Ectodermal cell (in vitro differentiated cells): ENCODE data around the gene PPP2R2C.

ENCODE experiments used
- H3K27ac ChIP-seq: 2 replicates; pipeline ENCODE4 v1.7.0; 2013; ENCODE audit warnings: mild to moderate bottlenecking, low read depth, low read length; ENCODE audit not compliant: insufficient read depth, poor library complexity, severe bottlenecking
- H3K27me3 ChIP-seq: 2 replicates; pipeline ENCODE4 v1.7.0; 2013; ENCODE audit warnings: mild to moderate bottlenecking, low read length; ENCODE audit not compliant: insufficient read depth, control insufficient read depth, poor library complexity, severe bottlenecking
- H3K36me3 ChIP-seq: one replicate; pipeline ENCODE4 v1.7.0; 2013; ENCODE audit warnings: low read length; ENCODE audit not compliant: control insufficient read depth, insufficient read depth
- H3K4me1 ChIP-seq: one replicate; pipeline ENCODE4 v1.7.0; 2013; ENCODE audit warnings: low read length; ENCODE audit not compliant: control insufficient read depth, insufficient read depth
- H3K4me3 ChIP-seq: 2 replicates; pipeline ENCODE4 v1.7.0; 2013; ENCODE audit warnings: low read depth, low read length, control low read depth; ENCODE audit not compliant: insufficient read depth
- H3K9me3 ChIP-seq: 2 replicates; pipeline ENCODE4 v1.7.0; 2013; ENCODE audit warnings: mild to moderate bottlenecking, low read length, moderate library complexity; ENCODE audit not compliant: control insufficient read depth
- WGBS, 2 experiments: methylation state at CpG; one replicate each; pipeline ENCODE4 v1.1.7; 2013; ENCODE audit warnings: missing lambda C conversion rate in 2 of 2; 5-methylcytosine and 5-hydroxymethylcytosine counted together

The PPP2R2C gene

DNA sequence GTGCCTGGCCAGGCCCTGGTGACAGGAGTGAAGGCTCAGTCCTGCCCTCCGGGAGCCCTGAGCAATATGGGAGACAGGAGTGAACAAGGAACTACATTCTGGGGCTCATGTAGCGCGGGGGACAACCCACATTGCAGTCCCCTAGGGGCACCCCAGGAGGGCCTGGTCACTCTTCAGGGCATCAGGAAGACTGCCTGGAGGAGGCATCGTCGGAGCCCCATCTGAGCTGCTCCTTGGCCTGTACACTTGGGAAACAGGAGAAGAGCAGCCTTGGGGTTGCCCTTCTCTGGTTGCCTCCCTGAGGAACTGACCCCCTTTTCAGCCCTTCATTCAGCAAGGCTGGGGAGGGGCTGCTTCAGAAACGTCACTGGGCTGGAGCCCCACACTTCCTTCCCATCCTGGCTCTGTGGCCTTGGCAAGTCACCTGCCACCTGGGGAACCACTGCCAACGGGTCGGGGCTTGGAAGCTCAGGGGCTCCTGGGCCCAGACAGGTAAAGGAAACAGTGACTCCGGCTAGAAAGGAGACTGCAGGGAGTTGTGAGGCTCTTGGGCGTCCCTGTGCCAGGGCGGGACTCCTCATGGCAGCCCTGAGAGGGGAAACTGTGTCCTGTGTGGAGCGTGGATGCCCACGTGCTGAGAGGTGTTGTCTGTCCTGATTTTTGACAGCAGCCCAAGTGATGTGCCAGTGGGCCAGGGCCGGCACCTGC, 192.7 kb downstream of the PPP2R2C start:
- Histone ChIP-seq H3K36me3 (no peaks in the 10 kb centered on the region), H3K27me3 (no peaks in the 10 kb centered on the region), H3K9me3 (no peaks in the 10 kb centered on the region), H3K27ac (no peak overlapping the region), H3K4me3 (no peak overlapping the region), H3K4me1 (peaks cover 15% of the 10 kb centered on the region)
- 92 to 94% methylated on average over 14 of the region's 14 CpGs for WGBS, 2 experiments

DNA sequence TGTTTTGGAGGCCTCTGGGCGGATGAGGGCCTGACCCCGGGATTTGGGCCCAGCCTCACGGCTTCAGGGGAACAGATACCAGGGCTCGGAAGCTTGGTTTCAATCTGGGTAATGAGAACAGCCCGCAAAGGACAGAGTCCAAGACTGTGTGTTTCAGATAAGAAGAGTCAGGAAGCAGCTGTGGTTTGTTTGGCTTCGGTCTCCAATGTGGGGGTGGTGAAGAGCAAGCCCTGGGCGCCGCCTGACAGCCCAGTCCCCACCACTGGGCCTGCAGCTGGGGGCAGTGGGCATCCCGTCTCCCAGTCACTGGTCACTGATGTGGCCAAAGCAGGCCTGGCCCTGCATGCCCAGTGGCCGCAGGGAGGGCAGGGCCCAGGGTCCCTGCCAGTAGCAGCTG, 193.6 kb downstream of the PPP2R2C start:
- no peaks in the 10 kb centered on the region for H3K27me3 ChIP-seq
- 93 to 95% methylated on average over 10 of the region's 10 CpGs for WGBS, 2 experiments
- H3K36me3 ChIP-seq, result no peaks in the 10 kb centered on the region
- H3K4me1 ChIP-seq, result peaks cover 15% of the 10 kb centered on the region
- no peak overlapping the region for H3K27ac ChIP-seq
- no peaks in the 10 kb centered on the region for H3K9me3 ChIP-seq
- no peak overlapping the region for H3K4me3 ChIP-seq

- Histone ChIP-seq H3K27ac (no peak overlapping the region), H3K4me1 (peaks cover 17% of the 10 kb centered on the region), H3K27me3 (no peaks in the 10 kb centered on the region), H3K9me3 (no peaks in the 10 kb centered on the region), H3K36me3 (no peaks in the 10 kb centered on the region), H3K4me3 (no peak overlapping the region)
- 93 to 94% methylated on average over 21 of the region's 21 CpGs for WGBS, 2 experiments
Measured at GRCh38 chr4:6277935-6278800, 194.2 kb downstream of the PPP2R2C start.

DNA sequence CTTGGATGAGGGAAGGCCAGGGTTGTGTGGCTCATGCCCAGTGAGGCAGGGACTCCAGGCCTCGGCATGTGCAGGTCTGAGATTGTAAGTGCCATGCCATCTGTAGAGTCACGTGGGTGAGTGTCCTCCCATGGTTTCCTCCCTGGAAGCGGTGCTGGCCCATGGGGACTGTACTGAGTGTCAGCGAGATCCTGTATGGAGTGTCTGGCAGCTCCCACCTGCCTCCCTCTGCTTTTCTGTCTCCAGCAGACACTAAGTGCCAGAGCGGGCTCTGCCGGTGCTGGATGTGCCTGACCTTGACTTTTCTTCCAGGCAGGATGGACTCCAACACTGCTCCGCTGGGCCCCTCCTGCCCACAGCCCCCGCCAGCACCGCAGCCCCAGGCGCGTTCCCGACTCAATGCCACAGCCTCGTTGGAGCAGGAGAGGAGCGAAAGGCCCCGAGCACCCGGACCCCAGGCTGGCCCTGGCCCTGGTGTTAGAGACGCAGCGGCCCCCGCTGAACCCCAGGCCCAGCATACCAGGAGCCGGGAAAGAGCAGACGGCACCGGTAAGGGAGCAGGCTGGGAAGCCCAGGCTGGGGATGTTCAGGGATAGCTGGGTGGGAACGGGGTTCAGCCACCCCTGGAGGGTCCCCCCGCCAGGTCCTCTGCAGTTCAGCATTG, 195.1 kb downstream of the PPP2R2C start:
- 92 to 93% methylated on average over 24 of the region's 24 CpGs for whole genome bisulfite sequencing, 2 experiments

GRCh38 chr4:6275898-6276806, 196.3 kb downstream of the PPP2R2C start:
- Histone ChIP-seq H3K4me3 (no peak overlapping the region), H3K36me3 (no peaks in the 10 kb centered on the region), H3K4me1 (peaks cover 21% of the 10 kb centered on the region), H3K27me3 (no peaks in the 10 kb centered on the region), H3K9me3 (no peaks in the 10 kb centered on the region), H3K27ac (peak overlapping the region; percentile 53)
- 93 to 95% methylated on average over 22 of the region's 22 CpGs for WGBS, 2 experiments

More for the DNA sequence above, 195.1 kb downstream of the PPP2R2C start:
- Histone ChIP-seq H3K36me3 (no peaks in the 10 kb centered on the region), H3K9me3 (no peaks in the 10 kb centered on the region), H3K27me3 (no peaks in the 10 kb centered on the region), H3K27ac (no peak overlapping the region), H3K4me1 (peaks cover 21% of the 10 kb centered on the region), H3K4me3 (no peak overlapping the region)

GRCh38 chr4:6275351-6275750, 197.1 kb downstream of the PPP2R2C start:
- WGBS, 2 experiments, result 93% methylated on average over 10 of the region's 10 CpGs
- H3K9me3 ChIP-seq, result no peaks in the 10 kb centered on the region
- H3K4me1 ChIP-seq, result peaks cover 16% of the 10 kb centered on the region
- no peak overlapping the region for H3K27ac ChIP-seq
- no peaks in the 10 kb centered on the region for H3K36me3 ChIP-seq
- no peak overlapping the region for H3K4me3 ChIP-seq
- peaks cover 3% of the 10 kb centered on the region for H3K27me3 ChIP-seq

- 52 to 64% methylated on average over 1 of the region's 1 CpG for WGBS, 2 experiments
- H3K27ac ChIP-seq, result no peak overlapping the region
- H3K4me3 ChIP-seq, result no peak overlapping the region
- H3K36me3 ChIP-seq, result no peaks in the 10 kb centered on the region
- H3K4me1 ChIP-seq, result peaks cover 16% of the 10 kb centered on the region
- no peaks in the 10 kb centered on the region for H3K9me3 ChIP-seq
- H3K27me3 ChIP-seq, result peaks cover 3% of the 10 kb centered on the region
Measured at GRCh38 chr4:6273661-6273990, 198.8 kb downstream of the PPP2R2C start.

- Histone ChIP-seq H3K4me1 (peaks cover 16% of the 10 kb centered on the region), H3K36me3 (no peaks in the 10 kb centered on the region), H3K4me3 (no peak overlapping the region), H3K27me3 (peaks cover 5% of the 10 kb centered on the region), H3K9me3 (no peaks in the 10 kb centered on the region), H3K27ac (no peak overlapping the region)
- 86 to 89% methylated on average over 15 of the region's 15 CpGs for WGBS, 2 experiments
Measured at GRCh38 chr4:6272863-6273660, 199.4 kb downstream of the PPP2R2C start.
